HEK293 (cell line): ENCODE data around the gene AGAP1.

ENCODE experiments used
- GFI1B ChIP-seq: fragments of 450-650 bp; formaldehyde crosslinking; IDR thresholded peaks from 2 replicates; pipeline ENCODE4 v1.5.1; 2016; ENCODE audit warnings: missing biosample characterization, missing genetic modification characterization
- GLI2 ChIP-seq: fragments of 450-650 bp; formaldehyde crosslinking; IDR thresholded peaks from 2 replicates; pipeline ENCODE4; 2017; ENCODE audit warnings: missing biosample characterization, missing genetic modification characterization, low read depth, borderline replicate concordance
- HOXD13 ChIP-seq: sonication (generic); formaldehyde crosslinking; IDR thresholded peaks from 2 replicates; pipeline ENCODE4 v1.8.0; 2022; ENCODE audit warnings: missing genetic modification reagents, borderline replicate concordance
- KLF10 ChIP-seq: fragments of 450-650 bp; IDR thresholded peaks from 2 replicates; pipeline ENCODE4 v1.5.1; 2018; ENCODE audit warnings: missing biosample characterization, mild to moderate bottlenecking, missing genetic modification characterization
- KLF16 ChIP-seq: fragments of 450-650 bp; formaldehyde crosslinking; IDR thresholded peaks from 2 replicates; pipeline ENCODE4 v1.5.1; 2017; ENCODE audit warnings: missing biosample characterization, missing genetic modification characterization
- KLF9 ChIP-seq: fragments of 450-650 bp; formaldehyde crosslinking; IDR thresholded peaks from 2 replicates; pipeline ENCODE4 v1.5.1; 2016; ENCODE audit warnings: missing biosample characterization, missing genetic modification characterization, low read depth
- MYNN ChIP-seq: fragments of 450-650 bp; formaldehyde crosslinking; IDR thresholded peaks from 2 replicates; pipeline ENCODE4 v1.5.1; 2016; ENCODE audit warnings: missing biosample characterization, missing genetic modification characterization, borderline replicate concordance
- OVOL3 ChIP-seq: fragments of 450-650 bp; formaldehyde crosslinking; IDR thresholded peaks from 2 replicates; pipeline ENCODE4 v1.5.1; 2016; ENCODE audit warnings: missing biosample characterization, missing genetic modification characterization
- REPIN1 ChIP-seq: fragments of 450-650 bp; formaldehyde crosslinking; IDR thresholded peaks from 2 replicates; pipeline ENCODE4 v1.5.1; 2017; ENCODE audit warnings: missing biosample characterization, missing genetic modification characterization, low read depth
- SP2 ChIP-seq: fragments of 450-650 bp; formaldehyde crosslinking; IDR thresholded peaks from 2 replicates; pipeline ENCODE4 v1.5.1; 2016; ENCODE audit warnings: missing biosample characterization, missing genetic modification characterization
- TRIM28 ChIP-seq: IDR thresholded peaks from 2 replicates; pipeline ENCODE4 v1.6.1; 2011; ENCODE audit warnings: low read length, control low read depth, borderline replicate concordance
- ZNF16 ChIP-seq: fragments of 450-650 bp; formaldehyde crosslinking; IDR thresholded peaks from 2 replicates; pipeline ENCODE4 v1.5.1; 2016; ENCODE audit warnings: low read depth, missing biosample characterization, missing genetic modification characterization
- ZNF2 ChIP-seq: fragments of 450-650 bp; formaldehyde crosslinking; IDR thresholded peaks from 2 replicates; pipeline ENCODE4 v1.5.1; 2016; ENCODE audit warnings: missing biosample characterization, missing genetic modification characterization
- ZNF266 ChIP-seq: fragments of 450-650 bp; formaldehyde crosslinking; IDR thresholded peaks from 2 replicates; pipeline ENCODE4 v1.5.1; 2016; ENCODE audit warnings: missing biosample characterization, missing genetic modification characterization, low read depth
- ZNF274 ChIP-seq, 2 experiments: fragments of 200-500 bp in 1 of 2; fragments of 450-650 bp in 1 of 2; sonication (Bioruptor generic) in 1 of 2; formaldehyde crosslinking in 1 of 2; IDR thresholded peaks; 2 replicates each; pipeline versions ENCODE4 v1.5.1 to v1.6.1; 2014 to 2016; ENCODE audit warnings: borderline replicate concordance in 1 of 2, inconsistent platforms in 1 of 2, low read length in 1 of 2, missing biosample characterization in 1 of 2, missing genetic modification characterization in 1 of 2
- ZNF311 ChIP-seq: fragments of 450-650 bp; formaldehyde crosslinking; IDR thresholded peaks from 2 replicates; pipeline ENCODE4 v1.5.1; 2017; ENCODE audit warnings: missing biosample characterization, missing genetic modification characterization, borderline replicate concordance
- ZNF324 ChIP-seq: fragments of 450-650 bp; formaldehyde crosslinking; IDR thresholded peaks from 2 replicates; pipeline ENCODE4 v1.5.1; 2016; ENCODE audit warnings: missing biosample characterization, missing genetic modification characterization
- ZNF341 ChIP-seq: fragments of 450-650 bp; formaldehyde crosslinking; IDR thresholded peaks from 2 replicates; pipeline ENCODE4; 2016; ENCODE audit warnings: low read depth, missing biosample characterization, missing genetic modification characterization
- ZNF366 ChIP-seq: fragments of 450-650 bp; formaldehyde crosslinking; conservative IDR thresholded peaks from 2 replicates; pipeline ENCODE4 v1.5.1; 2016; ENCODE audit warnings: missing biosample characterization, missing genetic modification characterization
- ZNF510 ChIP-seq: fragments of 450-650 bp; formaldehyde crosslinking; IDR thresholded peaks from 2 replicates; pipeline ENCODE4 v1.5.1; 2018; ENCODE audit warnings: mild to moderate bottlenecking, missing genetic modification characterization, missing biosample characterization; ENCODE audit not compliant: insufficient replicate concordance
- ZNF623 ChIP-seq: fragments of 450-650 bp; formaldehyde crosslinking; IDR thresholded peaks from 2 replicates; pipeline ENCODE4 v1.5.1; 2016; ENCODE audit warnings: missing biosample characterization, missing genetic modification characterization
- ZNF624 ChIP-seq: fragments of 450-650 bp; formaldehyde crosslinking; IDR thresholded peaks from 2 replicates; pipeline ENCODE4 v1.5.1; 2017; ENCODE audit warnings: missing biosample characterization, missing genetic modification characterization
- ZNF654 ChIP-seq: fragments of 450-650 bp; formaldehyde crosslinking; IDR thresholded peaks from 2 replicates; pipeline ENCODE4 v1.5.1; 2016; ENCODE audit warnings: low read depth, missing biosample characterization, missing genetic modification characterization
- ZNF658 ChIP-seq: fragments of 450-650 bp; formaldehyde crosslinking; IDR thresholded peaks from 2 replicates; pipeline ENCODE4; 2016; ENCODE audit warnings: missing biosample characterization, missing genetic modification characterization
- ZNF660 ChIP-seq: fragments of 450-650 bp; IDR thresholded peaks from 2 replicates; pipeline ENCODE4 v1.5.1; 2018; ENCODE audit warnings: missing biosample characterization, mild to moderate bottlenecking, missing genetic modification characterization
- ZNF670 ChIP-seq: fragments of 450-650 bp; formaldehyde crosslinking; IDR thresholded peaks from 2 replicates; pipeline ENCODE4 v1.5.1; 2016; ENCODE audit warnings: missing biosample characterization, missing genetic modification characterization, low read depth
- ZNF707 ChIP-seq: fragments of 450-650 bp; formaldehyde crosslinking; IDR thresholded peaks from 2 replicates; pipeline ENCODE4 v1.5.1; 2016; ENCODE audit warnings: missing biosample characterization, missing genetic modification characterization
- ZNF76 ChIP-seq: fragments of 450-650 bp; formaldehyde crosslinking; IDR thresholded peaks from 2 replicates; pipeline ENCODE4; 2016; ENCODE audit warnings: low read depth, missing biosample characterization, missing genetic modification characterization, borderline replicate concordance
- ZNF768 ChIP-seq: fragments of 450-650 bp; formaldehyde crosslinking; IDR thresholded peaks from 2 replicates; pipeline ENCODE4 v1.5.1; 2018; ENCODE audit warnings: missing biosample characterization, mild to moderate bottlenecking, missing genetic modification characterization
- ZNF792 ChIP-seq: fragments of 450-650 bp; formaldehyde crosslinking; IDR thresholded peaks from 2 replicates; pipeline ENCODE4 v1.5.1; 2016; ENCODE audit warnings: missing biosample characterization, missing genetic modification characterization
- ZNF837 ChIP-seq: fragments of 450-650 bp; formaldehyde crosslinking; IDR thresholded peaks from 2 replicates; pipeline ENCODE4 v1.5.1; 2016; ENCODE audit warnings: missing biosample characterization, missing genetic modification characterization
- ZSCAN30 ChIP-seq: fragments of 450-650 bp; IDR thresholded peaks from 2 replicates; pipeline ENCODE4 v1.5.1; 2018; ENCODE audit warnings: missing biosample characterization, mild to moderate bottlenecking, missing genetic modification characterization, moderate library complexity
- TF ChIP-seq, protein P1 (sequence below): fragments of 450-650 bp; formaldehyde crosslinking; IDR thresholded peaks from 2 replicates; pipeline ENCODE4 v1.5.1; 2016; ENCODE audit warnings: missing biosample characterization, missing genetic modification characterization
- TF ChIP-seq, protein P2 (sequence below): fragments of 450-650 bp; formaldehyde crosslinking; IDR thresholded peaks from 2 replicates; pipeline ENCODE4 v1.5.1; 2016; ENCODE audit warnings: missing biosample characterization, missing genetic modification characterization, borderline replicate concordance
- TF ChIP-seq, protein P3 (sequence below): fragments of 450-650 bp; formaldehyde crosslinking; IDR thresholded peaks from 2 replicates; pipeline ENCODE4 v1.5.1; 2016; ENCODE audit warnings: missing biosample characterization, missing genetic modification characterization, borderline replicate concordance

AGAP1 gene

DNA sequence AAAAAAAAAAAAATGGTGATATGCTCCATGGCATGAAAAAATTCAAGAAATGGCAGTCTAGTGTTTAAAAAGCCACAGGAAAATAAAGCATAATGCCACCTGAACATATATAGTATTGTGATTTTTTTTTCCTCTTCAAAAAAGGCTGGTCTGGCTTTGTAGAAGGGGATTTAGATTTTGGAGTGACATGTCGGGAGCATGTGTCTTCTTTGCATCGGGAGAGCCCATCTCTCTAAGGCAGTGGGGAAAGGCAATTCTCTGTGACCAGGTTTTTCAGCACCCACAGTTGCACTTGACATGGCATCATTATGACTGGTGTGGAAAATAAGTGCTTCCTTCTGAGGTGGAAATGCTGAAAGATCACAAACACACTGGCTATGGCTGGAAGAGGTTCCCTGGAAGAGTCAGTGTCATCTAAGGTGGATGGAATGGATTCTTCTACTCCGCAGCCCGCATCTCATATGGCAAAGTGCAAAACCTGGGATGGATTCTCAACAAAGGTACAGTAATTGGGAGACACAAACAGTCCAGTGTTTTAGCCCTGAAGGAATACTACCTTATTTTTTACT lies 172.5 kb downstream of the AGAP1 start (continued):
- TF ChIP-seq, protein P1, sequence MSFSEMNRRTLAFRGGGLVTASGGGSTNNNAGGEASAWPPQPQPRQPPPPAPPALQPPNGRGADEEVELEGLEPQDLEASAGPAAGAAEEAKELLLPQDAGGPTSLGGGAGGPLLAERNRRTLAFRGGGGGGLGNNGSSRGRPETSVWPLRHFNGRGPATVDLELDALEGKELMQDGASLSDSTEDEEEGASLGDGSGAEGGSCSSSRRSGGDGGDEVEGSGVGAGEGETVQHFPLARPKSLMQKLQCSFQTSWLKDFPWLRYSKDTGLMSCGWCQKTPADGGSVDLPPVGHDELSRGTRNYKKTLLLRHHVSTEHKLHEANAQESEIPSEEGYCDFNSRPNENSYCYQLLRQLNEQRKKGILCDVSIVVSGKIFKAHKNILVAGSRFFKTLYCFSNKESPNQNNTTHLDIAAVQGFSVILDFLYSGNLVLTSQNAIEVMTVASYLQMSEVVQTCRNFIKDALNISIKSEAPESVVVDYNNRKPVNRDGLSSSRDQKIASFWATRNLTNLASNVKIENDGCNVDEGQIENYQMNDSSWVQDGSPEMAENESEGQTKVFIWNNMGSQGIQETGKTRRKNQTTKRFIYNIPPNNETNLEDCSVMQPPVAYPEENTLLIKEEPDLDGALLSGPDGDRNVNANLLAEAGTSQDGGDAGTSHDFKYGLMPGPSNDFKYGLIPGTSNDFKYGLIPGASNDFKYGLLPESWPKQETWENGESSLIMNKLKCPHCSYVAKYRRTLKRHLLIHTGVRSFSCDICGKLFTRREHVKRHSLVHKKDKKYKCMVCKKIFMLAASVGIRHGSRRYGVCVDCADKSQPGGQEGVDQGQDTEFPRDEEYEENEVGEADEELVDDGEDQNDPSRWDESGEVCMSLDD = no peak
- no peak for TF ChIP-seq KLF16 (tag by site-specific recombination)
- TF ChIP-seq ZNF660 = no peak
- TF ChIP-seq ZNF623 = no peak
- no peak for TF ChIP-seq ZNF2 (tag by site-specific recombination)
- no peak for TF ChIP-seq ZNF16 (tag by site-specific recombination)
- TF ChIP-seq ZNF311 (tag by site-specific recombination) = no peak
- TF ChIP-seq ZNF76 (tag by site-specific recombination) = peak; percentile 47; the same call in 1 of the 2 replicates
- no peak for TF ChIP-seq REPIN1 (tag by site-specific recombination)
- no peak for TF ChIP-seq ZNF324
- no peak for TF ChIP-seq ZNF274 (IDR thresholded peaks at IDR 0.05; ENCODE audit: low read length)
- TF ChIP-seq ZNF274 (tag by site-specific recombination; IDR thresholded peaks at IDR 0.05; ENCODE audit: borderline replicate concordance) = no peak
- TF ChIP-seq ZNF624 (tag by site-specific recombination) = no peak
- TF ChIP-seq, protein P2, sequence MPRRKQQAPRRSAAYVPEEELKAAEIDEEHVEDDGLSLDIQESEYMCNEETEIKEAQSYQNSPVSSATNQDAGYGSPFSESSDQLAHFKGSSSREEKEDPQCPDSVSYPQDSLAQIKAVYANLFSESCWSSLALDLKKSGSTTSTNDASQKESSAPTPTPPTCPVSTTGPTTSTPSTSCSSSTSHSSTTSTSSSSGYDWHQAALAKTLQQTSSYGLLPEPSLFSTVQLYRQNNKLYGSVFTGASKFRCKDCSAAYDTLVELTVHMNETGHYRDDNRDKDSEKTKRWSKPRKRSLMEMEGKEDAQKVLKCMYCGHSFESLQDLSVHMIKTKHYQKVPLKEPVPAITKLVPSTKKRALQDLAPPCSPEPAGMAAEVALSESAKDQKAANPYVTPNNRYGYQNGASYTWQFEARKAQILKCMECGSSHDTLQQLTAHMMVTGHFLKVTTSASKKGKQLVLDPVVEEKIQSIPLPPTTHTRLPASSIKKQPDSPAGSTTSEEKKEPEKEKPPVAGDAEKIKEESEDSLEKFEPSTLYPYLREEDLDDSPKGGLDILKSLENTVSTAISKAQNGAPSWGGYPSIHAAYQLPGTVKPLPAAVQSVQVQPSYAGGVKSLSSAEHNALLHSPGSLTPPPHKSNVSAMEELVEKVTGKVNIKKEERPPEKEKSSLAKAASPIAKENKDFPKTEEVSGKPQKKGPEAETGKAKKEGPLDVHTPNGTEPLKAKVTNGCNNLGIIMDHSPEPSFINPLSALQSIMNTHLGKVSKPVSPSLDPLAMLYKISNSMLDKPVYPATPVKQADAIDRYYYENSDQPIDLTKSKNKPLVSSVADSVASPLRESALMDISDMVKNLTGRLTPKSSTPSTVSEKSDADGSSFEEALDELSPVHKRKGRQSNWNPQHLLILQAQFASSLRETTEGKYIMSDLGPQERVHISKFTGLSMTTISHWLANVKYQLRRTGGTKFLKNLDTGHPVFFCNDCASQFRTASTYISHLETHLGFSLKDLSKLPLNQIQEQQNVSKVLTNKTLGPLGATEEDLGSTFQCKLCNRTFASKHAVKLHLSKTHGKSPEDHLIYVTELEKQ = no peak
- no peak for TF ChIP-seq ZNF707 (tag by site-specific recombination)
- peak; percentile 64; the same call in 1 of the 2 replicates for TF ChIP-seq TRIM28
- TF ChIP-seq OVOL3 (tag by site-specific recombination) = no peak
- no peak for TF ChIP-seq ZNF654
- no peak for TF ChIP-seq ZSCAN30
- no peak for TF ChIP-seq ZNF837
- TF ChIP-seq ZNF266 = no peak
- no peak for TF ChIP-seq SP2
- TF ChIP-seq MYNN (tag by site-specific recombination) = no peak
- TF ChIP-seq KLF9 (tag by site-specific recombination) = 0 out of 2 replicates have a peak, but pooled peaks have one; percentile 5
- no peak for TF ChIP-seq ZNF658 (tag by site-specific recombination)
- no peak for TF ChIP-seq KLF10 (tag by site-specific recombination)
- TF ChIP-seq, protein P3, sequence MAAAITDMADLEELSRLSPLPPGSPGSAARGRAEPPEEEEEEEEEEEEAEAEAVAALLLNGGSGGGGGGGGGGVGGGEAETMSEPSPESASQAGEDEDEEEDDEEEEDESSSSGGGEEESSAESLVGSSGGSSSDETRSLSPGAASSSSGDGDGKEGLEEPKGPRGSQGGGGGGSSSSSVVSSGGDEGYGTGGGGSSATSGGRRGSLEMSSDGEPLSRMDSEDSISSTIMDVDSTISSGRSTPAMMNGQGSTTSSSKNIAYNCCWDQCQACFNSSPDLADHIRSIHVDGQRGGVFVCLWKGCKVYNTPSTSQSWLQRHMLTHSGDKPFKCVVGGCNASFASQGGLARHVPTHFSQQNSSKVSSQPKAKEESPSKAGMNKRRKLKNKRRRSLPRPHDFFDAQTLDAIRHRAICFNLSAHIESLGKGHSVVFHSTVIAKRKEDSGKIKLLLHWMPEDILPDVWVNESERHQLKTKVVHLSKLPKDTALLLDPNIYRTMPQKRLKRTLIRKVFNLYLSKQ (tag by site-specific recombination) = no peak
- TF ChIP-seq ZNF670 = no peak
- TF ChIP-seq ZNF510 (tag by site-specific recombination) = no peak
- no peak for TF ChIP-seq ZNF341 (tag by site-specific recombination)
- no peak for TF ChIP-seq GFI1B (tag by site-specific recombination)
- TF ChIP-seq ZNF768 (tag by site-specific recombination) = no peak
- TF ChIP-seq GLI2 (tag by site-specific recombination) = no peak
- TF ChIP-seq ZNF366 (tag by site-specific recombination) = peak; percentile 46
- TF ChIP-seq ZNF792 = no peak
- TF ChIP-seq HOXD13 (CRISPR knock-in tag) = no peak
